H54 (cell line): ENCODE data around the gene CPT1C.
"Not testable (repeated sequence)": the region's sequence is repeated elsewhere in the genome, so short reads cannot be mapped to it uniquely, and the experiment has no call there.

Experiments used
- DNase-seq: peaks from one replicate; pipeline ENCODE4 v3.0.0; 2011; ENCODE audit warnings: low spot score, mixed read lengths; ENCODE audit not compliant: insufficient read length
- FAIRE-seq: peaks from 3 replicates; lab custom pipeline; 2011; peaks lifted over from hg19 to GRCh38; lab: Jason Lieb, UNC
- POLR2A ChIP-seq: IDR thresholded peaks from 2 replicates; pipeline ENCODE4 v1.6.1; 2011; ENCODE audit warnings: low read depth, mild to moderate bottlenecking, low read length

CPT1C gene

GRCh38 chr19:49718991-49719390, 28.1 kb downstream of the CPT1C start:
- no peak for TF ChIP-seq POLR2A
- FAIRE-seq (no peak), DNase-seq (no peak)

- not testable (repeated sequence) for FAIRE-seq, DNase-seq
Observed at GRCh38 chr19:49719420-49719819, 28.5 kb downstream of the CPT1C start.

- DNase-seq (no peak), FAIRE-seq (no peak)
- no peak for TF ChIP-seq POLR2A
Observed at GRCh38 chr19:49727217-49728030, 36.5 kb downstream of the CPT1C start.

GRCh38 chr19:49730166-49730565, 39.2 kb downstream of the CPT1C start:
- no peak for TF ChIP-seq POLR2A
- no peak for DNase-seq
- no peak for FAIRE-seq

GRCh38 chr19:49738268-49738667, 47.4 kb downstream of the CPT1C start:
- no peak for DNase-seq
- FAIRE-seq: no peak
- no peak for TF ChIP-seq POLR2A

GRCh38 chr19:49739098-49739497, 48.2 kb downstream of the CPT1C start:
- no peak for FAIRE-seq
- no peak for TF ChIP-seq POLR2A

GRCh38 chr19:49739933-49740332, 49.0 kb downstream of the CPT1C start:
- DNase-seq: no peak

More at GRCh38 chr19:49739098-49739497, 48.2 kb downstream of the CPT1C start:
- no peak for DNase-seq

GRCh38 chr19:49741210-49741844, 50.4 kb downstream of the CPT1C start:
- FAIRE-seq (no peak), DNase-seq (no peak)
- no peak for TF ChIP-seq POLR2A

More at GRCh38 chr19:49739933-49740332, 49.0 kb downstream of the CPT1C start:
- FAIRE-seq: no peak
- no peak for TF ChIP-seq POLR2A

GRCh38 chr19:49744946-49745381, 54.0 kb downstream of the CPT1C start:
- no peak for TF ChIP-seq POLR2A
- DNase-seq (no peak), FAIRE-seq (no peak)

- FAIRE-seq (no peak), DNase-seq (no peak)
Observed at GRCh38 chr19:49746206-49746958, 55.5 kb downstream of the CPT1C start.

GRCh38 chr19:49749055-49749716, 58.3 kb downstream of the CPT1C start:
- no peak for TF ChIP-seq POLR2A
- DNase-seq (no peak), FAIRE-seq (no peak)

More at GRCh38 chr19:49746206-49746958, 55.5 kb downstream of the CPT1C start:
- no peak for TF ChIP-seq POLR2A

- DNase-seq: no peak
- no peak for TF ChIP-seq POLR2A
- no peak for FAIRE-seq
Observed at GRCh38 chr19:49749771-49750170, 58.9 kb downstream of the CPT1C start.

- DNase-seq: no peak
- no peak for TF ChIP-seq POLR2A
- no peak for FAIRE-seq
Observed at GRCh38 chr19:49752701-49753100, 61.8 kb downstream of the CPT1C start.
